Hair follicular keratinocyte (primary cell): ENCODE results near the gene GPRC5B. TPM values are rescaled to one million over a fixed set of nuclear protein-coding genes. Genes with fewer than 3 reads are reported as not detected.

Source experiments
- total RNA-seq: library from RNA; depleted of rRNA; stranded (reverse); fragments of >200 nt; gene quantifications from 2 replicates; pipeline ENCODE4 v1.2.3, GENCODE V29; 2015

GPRC5B gene
- total RNA-seq, result not detected in 2 replicates

GRCh38 chr16:19884611-19885450 is at the start of gene GPRC5B:
Gene GPRC5B (minus strand): TSS chr16:19884848. CDS start chr16:19872845, 12,003 bp downstream.

Other genes starting within 250 kb of the GPRC5B start
- 19.0 and 27.8 TPM in 2 replicates for gene KNOP1, start 166.6 kb downstream of the GPRC5B start, total RNA-seq
- gene IQCK, start 166.6 kb downstream of the GPRC5B start, total RNA-seq, result 7.0 and 8.3 TPM in 2 replicates
- not detected in 2 replicates for gene GPR139, start 189.0 kb upstream of the GPRC5B start, total RNA-seq